C1 segment of cervical spinal cord (tissue), 14 donors: ENCODE results near the gene IFFO2.
"Not testable (repeated sequence)": the region's sequence is repeated elsewhere in the genome, so short reads cannot be mapped to it uniquely, and the experiment has no call there.

Experiments used
- DNase-seq, 14 donors: peaks; one replicate each; lab custom pipeline; 2025; lab: John Stamatoyannopoulos, UW

Gene IFFO2

GRCh38 chr1:18899363-18900049 lies 57.0 kb downstream of the IFFO2 start:
- no peak for DNase-seq

- no peak for DNase-seq
Measured at GRCh38 chr1:18898567-18898966, 57.9 kb downstream of the IFFO2 start.

GRCh38 chr1:18895317-18895716 lies 61.2 kb downstream of the IFFO2 start:
- DNase-seq = no peak

GRCh38 chr1:18893120-18893519 lies 63.4 kb downstream of the IFFO2 start:
- no peak for DNase-seq

GRCh38 chr1:18891858-18892257 lies 64.6 kb downstream of the IFFO2 start:
- DNase-seq = not testable (repeated sequence)

GRCh38 chr1:18891426-18891780 lies 65.1 kb downstream of the IFFO2 start:
- DNase-seq = no peak

- DNase-seq = peak in 8 of 14 donors; percentile 8 to 58 (median 30)
Measured at GRCh38 chr1:18890706-18891425, 65.6 kb downstream of the IFFO2 start.

- peak in 2 of 14 donors; percentile 9 to 69 for DNase-seq
Measured at GRCh38 chr1:18886003-18886335, 70.5 kb downstream of the IFFO2 start.

- peak in 1 of 14 donors; percentile 69 for DNase-seq
Measured at GRCh38 chr1:18885311-18886002, 71.0 kb downstream of the IFFO2 start.

GRCh38 chr1:18884727-18885126 lies 71.7 kb downstream of the IFFO2 start:
- peak in 1 of 14 donors; percentile 17 for DNase-seq

GRCh38 chr1:18884419-18884717 lies 72.1 kb downstream of the IFFO2 start:
- no peak for DNase-seq

GRCh38 chr1:18883636-18884418 lies 72.6 kb downstream of the IFFO2 start:
- peak in 11 of 14 donors; percentile 23 to 69 (median 34) for DNase-seq

- DNase-seq = no peak
Measured at GRCh38 chr1:18883079-18883478, 73.4 kb downstream of the IFFO2 start.

GRCh38 chr1:18882486-18882885 lies 74.0 kb downstream of the IFFO2 start:
- peak in 3 of 14 donors; percentile 6 to 43 (median 19) for DNase-seq

GRCh38 chr1:18881642-18882431 lies 74.6 kb downstream of the IFFO2 start:
- peak in 1 of 14 donors; percentile 12 for DNase-seq

- no peak for DNase-seq
Measured at GRCh38 chr1:18881164-18881563, 75.3 kb downstream of the IFFO2 start.

- DNase-seq = no peak
Measured at GRCh38 chr1:18880585-18880984, 75.9 kb downstream of the IFFO2 start.

- no peak for DNase-seq
Measured at GRCh38 chr1:18879791-18880309, 76.6 kb downstream of the IFFO2 start.

- DNase-seq = no peak
Measured at GRCh38 chr1:18879215-18879790, 77.2 kb downstream of the IFFO2 start.

GRCh38 chr1:18878538-18879214 lies 77.8 kb downstream of the IFFO2 start:
- no peak for DNase-seq
